ENCODE data around the gene MSRB1. TPM values are rescaled to one million over a fixed set of nuclear protein-coding genes. Genes with fewer than 3 reads are reported as not detected.
"Not testable (repeated sequence)": the region's sequence is repeated elsewhere in the genome, so short reads cannot be mapped to it uniquely, and the experiment has no call there.

The MSRB1 gene
- total RNA-seq, 2 donors from 2014 or later, result 13.7 to 21.9 TPM

GRCh38 chr16:1944612-1945199, 1.7 kb upstream of the MSRB1 start:
- Histone ChIP-seq H3K27ac (no peak overlapping the region), H3K4me3 (no peak overlapping the region), H3K4me1 (peaks cover 0 to 19% of the 10 kb centered on the region in 2 donors), H3K27me3 (no peaks in the 10 kb centered on the region), H3K36me3 (peaks cover 8% of the 10 kb centered on the region), H3K9me3 (no peaks in the 10 kb centered on the region)
- DNase-seq (ENCODE audit: low spot score), result no peak
- no peak for TF ChIP-seq CTCF (IDR thresholded peaks at IDR 0.05)

- DNase-seq (ENCODE audit: low spot score), result no peak
- no peak for TF ChIP-seq CTCF (IDR thresholded peaks at IDR 0.05)
- H3K4me3 ChIP-seq, result peak overlapping the region; percentile 82 to 94
- H3K9me3 ChIP-seq, result no peaks in the 10 kb centered on the region
- no peaks in the 10 kb centered on the region for H3K27me3 ChIP-seq
- H3K27ac ChIP-seq, result peak overlapping the region; percentile 80 to 90
- peaks cover 0 to 19% of the 10 kb centered on the region in 2 donors for H3K4me1 ChIP-seq
- peaks cover 30% of the 10 kb centered on the region for H3K36me3 ChIP-seq
These were observed 771 bp downstream of the MSRB1 start for GRCh38 chr16:1942047-1942809.

- H3K9me3 ChIP-seq, result no peaks in the 10 kb centered on the region
- no peaks in the 10 kb centered on the region for H3K27me3 ChIP-seq
- H3K4me3 ChIP-seq, result peak overlapping the region in 1 of 2 donors; percentile 82
- peaks cover 30% of the 10 kb centered on the region for H3K36me3 ChIP-seq
- H3K4me1 ChIP-seq, result peaks cover 0 to 19% of the 10 kb centered on the region in 2 donors
- DNase-seq (ENCODE audit: low spot score), result no peak
- H3K27ac ChIP-seq, result peak overlapping the region in 1 of 2 donors; percentile 80
- no peak for TF ChIP-seq CTCF (IDR thresholded peaks at IDR 0.05)
These were observed 1.6 kb downstream of the MSRB1 start for GRCh38 chr16:1941162-1942046.

GRCh38 chr16:1940273-1941161, 2.5 kb downstream of the MSRB1 start:
- H3K9me3 ChIP-seq, result no peaks in the 10 kb centered on the region
- H3K4me3 ChIP-seq, result no peak overlapping the region
- TF ChIP-seq CTCF (IDR thresholded peaks at IDR 0.05), result no peak
- peaks cover 0 to 19% of the 10 kb centered on the region in 2 donors for H3K4me1 ChIP-seq
- no peak overlapping the region for H3K27ac ChIP-seq
- DNase-seq (ENCODE audit: low spot score), result no peak
- H3K36me3 ChIP-seq, result peaks cover 30% of the 10 kb centered on the region
- no peaks in the 10 kb centered on the region for H3K27me3 ChIP-seq

- peaks cover 0 to 19% of the 10 kb centered on the region in 2 donors for H3K4me1 ChIP-seq
- not testable (repeated sequence) for DNase-seq (ENCODE audit: low spot score); H3K27me3 ChIP-seq; H3K4me3 ChIP-seq; H3K27ac ChIP-seq; H3K9me3 ChIP-seq
- H3K36me3 ChIP-seq, result peaks cover 30% of the 10 kb centered on the region
These were observed 3.2 kb downstream of the MSRB1 start for GRCh38 chr16:1939833-1940232.
